ENCODE data around the gene DOCK1. TPM values are rescaled to one million over a fixed set of nuclear protein-coding genes. Genes with fewer than 3 reads are reported as not detected.

The DOCK1 gene
- total RNA-seq, 2 experiments from 2014 or later: 0.14 to 0.18 TPM

DNA sequence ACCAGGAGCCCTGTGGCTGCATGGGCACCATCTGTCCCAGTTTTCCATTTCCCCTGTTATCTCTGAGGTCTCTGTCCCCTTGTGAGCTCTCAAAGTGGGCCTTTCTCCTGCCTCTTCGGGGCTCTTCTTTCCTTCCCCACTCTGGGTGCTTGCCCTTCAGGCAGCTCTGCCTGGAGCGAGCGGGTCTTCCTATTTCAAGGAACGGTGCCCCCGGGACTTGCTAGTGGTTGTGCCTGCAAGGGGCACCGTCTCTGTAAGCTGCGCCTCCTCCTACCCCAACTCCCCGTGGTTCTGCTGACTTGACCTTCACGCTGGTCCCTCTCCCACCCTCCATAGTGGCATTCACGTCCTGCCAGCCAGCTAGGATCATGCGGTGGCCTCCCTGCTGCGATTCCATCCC is 110.1 kb downstream of the DOCK1 start:
- Mint-ChIP-seq H3K4me3 (no peak overlapping the region), H3K27me3 (peaks cover 5% of the 10 kb centered on the region), H3K4me1 (ENCODE audit: low read depth) (no peaks in the 10 kb centered on the region), H3K36me3 (ENCODE audit: low read depth) (no peaks in the 10 kb centered on the region), H3K9me3 (no peaks in the 10 kb centered on the region), H3K27ac (no peak overlapping the region)
- ATAC-seq (no peak), DNase-seq (no peak)
- no peak for TF ChIP-seq CTCF (IDR thresholded peaks at IDR 0.05)
- intact Hi-C loops (cut with micrococcal nuclease): no loop called here
- POLR2A ChIA-PET: no interaction called here
- CTCF ChIA-PET: no interaction called here

DNA sequence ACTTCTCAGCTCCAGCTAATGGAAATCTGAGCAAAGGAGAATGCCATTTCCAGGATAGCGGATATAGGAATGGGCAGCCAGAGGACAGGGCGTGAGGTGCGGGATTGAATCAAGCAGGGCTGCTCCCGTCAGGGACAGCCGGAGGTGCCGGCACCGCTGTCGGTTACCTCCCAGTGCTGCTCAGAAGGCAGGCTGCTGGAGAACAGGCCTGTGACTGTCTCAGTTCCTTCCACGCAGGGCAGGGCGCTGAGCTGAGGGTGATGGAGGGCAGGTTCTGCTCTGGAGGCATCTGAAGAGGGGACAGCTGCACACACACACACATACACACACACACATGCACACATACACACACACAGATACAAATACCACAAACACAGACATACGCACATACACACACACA is 111.1 kb downstream of the DOCK1 start:
- intact Hi-C loops (cut with micrococcal nuclease): no loop called here
- H3K4me1 Mint-ChIP-seq (ENCODE audit: low read depth): no peaks in the 10 kb centered on the region
- DNase-seq: no peak
- no peak for TF ChIP-seq CTCF (IDR thresholded peaks at IDR 0.05)
- peaks cover 5% of the 10 kb centered on the region for H3K27me3 Mint-ChIP-seq
- ChIA-PET POLR2A (no interaction called here), CTCF (no interaction called here)
- ATAC-seq: no peak
- no peaks in the 10 kb centered on the region for H3K36me3 Mint-ChIP-seq (ENCODE audit: low read depth)
- no peak overlapping the region for H3K4me3 Mint-ChIP-seq
- H3K9me3 Mint-ChIP-seq: no peaks in the 10 kb centered on the region
- no peak overlapping the region for H3K27ac Mint-ChIP-seq

GRCh38 chr10:127017541-127018297 is 112.5 kb downstream of the DOCK1 start:
- TF ChIP-seq CTCF (IDR thresholded peaks at IDR 0.05): no peak
- H3K27ac Mint-ChIP-seq: no peak overlapping the region
- H3K4me1 Mint-ChIP-seq (ENCODE audit: low read depth): no peaks in the 10 kb centered on the region
- DNase-seq (no peak), ATAC-seq (no peak)
- intact Hi-C loops (cut with micrococcal nuclease): no loop called here
- no peak overlapping the region for H3K4me3 Mint-ChIP-seq
- ChIA-PET POLR2A (no interaction called here), CTCF (no interaction called here)
- H3K36me3 Mint-ChIP-seq (ENCODE audit: low read depth): no peaks in the 10 kb centered on the region
- H3K27me3 Mint-ChIP-seq: peaks cover under 1% of the 10 kb centered on the region
- H3K9me3 Mint-ChIP-seq: no peaks in the 10 kb centered on the region

DNA sequence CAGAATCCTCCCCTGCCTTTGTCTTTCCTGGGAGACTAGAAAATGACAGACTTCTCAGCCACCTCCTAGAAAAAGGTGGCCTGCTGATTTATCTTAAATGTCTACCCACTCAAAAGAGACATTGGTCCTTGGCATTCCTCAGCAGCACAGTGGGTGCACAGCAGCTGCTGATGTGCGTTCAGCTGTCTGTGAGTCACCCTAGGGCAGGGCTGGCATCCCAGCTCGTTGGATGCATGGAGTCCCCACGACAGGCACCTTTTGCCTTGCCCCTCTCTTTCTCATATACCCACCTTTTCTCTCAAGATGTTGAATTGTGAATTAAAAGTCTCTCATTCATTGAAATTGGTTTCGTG is 113.0 kb downstream of the DOCK1 start:
- ChIA-PET POLR2A (no interaction called here), CTCF (no interaction called here)
- intact Hi-C loops (cut with micrococcal nuclease): no loop called here
- Mint-ChIP-seq H3K9me3 (no peaks in the 10 kb centered on the region), H3K4me1 (ENCODE audit: low read depth) (no peaks in the 10 kb centered on the region), H3K4me3 (no peak overlapping the region), H3K27me3 (no peaks in the 10 kb centered on the region), H3K36me3 (ENCODE audit: low read depth) (no peaks in the 10 kb centered on the region), H3K27ac (no peak overlapping the region)
- no peak for DNase-seq
- TF ChIP-seq CTCF (IDR thresholded peaks at IDR 0.05): no peak
- no peak for ATAC-seq

DNA sequence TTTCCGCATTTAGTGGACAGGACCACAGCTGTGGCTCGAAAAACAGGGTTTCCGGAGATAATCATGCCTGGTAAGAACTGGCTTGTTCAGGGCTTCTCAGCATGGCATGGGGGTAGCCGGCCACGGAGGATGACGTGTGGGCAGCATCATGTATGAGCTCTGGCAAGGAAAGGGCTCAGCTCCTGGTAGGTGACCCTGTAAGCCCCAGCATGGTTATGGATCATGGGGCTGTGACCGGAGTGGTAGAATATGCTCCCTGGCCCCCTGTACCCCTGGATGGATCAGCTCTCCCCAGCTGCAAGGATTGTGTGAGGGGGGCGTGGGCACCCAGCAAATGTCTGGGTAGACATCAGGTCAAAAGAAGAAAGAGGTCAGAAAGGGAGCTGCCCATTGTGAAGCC is 113.5 kb downstream of the DOCK1 start:
- no peak overlapping the region for H3K27ac Mint-ChIP-seq
- no peaks in the 10 kb centered on the region for H3K36me3 Mint-ChIP-seq (ENCODE audit: low read depth)
- no peaks in the 10 kb centered on the region for H3K27me3 Mint-ChIP-seq
- ATAC-seq (no peak), DNase-seq (no peak)
- no peak for TF ChIP-seq CTCF (IDR thresholded peaks at IDR 0.05)
- intact Hi-C loops (cut with micrococcal nuclease): no loop called here
- no peaks in the 10 kb centered on the region for H3K9me3 Mint-ChIP-seq
- CTCF ChIA-PET: no interaction called here
- no peak overlapping the region for H3K4me3 Mint-ChIP-seq
- POLR2A ChIA-PET: no interaction called here
- no peaks in the 10 kb centered on the region for H3K4me1 Mint-ChIP-seq (ENCODE audit: low read depth)
